Trophoblast cell (in vitro differentiated cells and primary cell): Measurements from ENCODE around the gene MEFV.
A peak's percentile ranks its signal among the peaks of the same experiment; 100 is the strongest.

Experiments
- DNase-seq, 2 donors: peaks; one replicate each; pipeline ENCODE4 v3.0.0-alpha.2; 2016
- H2AFZ ChIP-seq: 2 replicates; pipeline ENCODE4 v1.6.1; 2013; ENCODE audit warnings: low read length, moderate library complexity, mild to moderate bottlenecking; ENCODE audit not compliant: insufficient read depth, poor library complexity
- H2AK5ac ChIP-seq: 2 replicates; pipeline ENCODE4 v1.6.1; 2013; ENCODE audit warnings: mild to moderate bottlenecking, low read length
- H2BK120ac ChIP-seq: 2 replicates; pipeline ENCODE4 v1.6.1; 2013; ENCODE audit warnings: low read length, mild to moderate bottlenecking, moderate library complexity; ENCODE audit not compliant: insufficient read depth, poor library complexity
- H2BK12ac ChIP-seq: 2 replicates; pipeline ENCODE4 v1.6.1; 2013; ENCODE audit warnings: mild to moderate bottlenecking, low read length, moderate library complexity
- H2BK5ac ChIP-seq: 2 replicates; pipeline ENCODE4 v1.6.1; 2013; ENCODE audit warnings: low read length, low read depth, moderate library complexity, mild to moderate bottlenecking; ENCODE audit not compliant: poor library complexity
- H3K14ac ChIP-seq: 2 replicates; pipeline ENCODE4 v1.6.1; 2013; ENCODE audit warnings: mild to moderate bottlenecking, low read length
- H3K18ac ChIP-seq: 2 replicates; pipeline ENCODE4 v1.6.1; 2013; ENCODE audit warnings: mild to moderate bottlenecking, low read length
- H3K23ac ChIP-seq: 2 replicates; pipeline ENCODE4 v1.6.1; 2013; ENCODE audit warnings: low read length
- H3K27ac ChIP-seq: 2 replicates; pipeline ENCODE4 v1.5.1; 2013; ENCODE audit warnings: low read depth, mild to moderate bottlenecking, inconsistent platforms, low read length, moderate library complexity
- H3K27me3 ChIP-seq: 2 replicates; pipeline ENCODE4 v1.6.1; 2013; ENCODE audit warnings: inconsistent platforms, mild to moderate bottlenecking, low read length, moderate library complexity; ENCODE audit not compliant: insufficient read depth
- H3K36me3 ChIP-seq, 2 experiments: 1 replicate in 1 of 2; 2 replicates in 1 of 2; pipeline ENCODE4 v1.6.1; 2013; ENCODE audit warnings: low read length in 2 of 2, mild to moderate bottlenecking in 2 of 2, moderate library complexity in 1 of 2; ENCODE audit not compliant: insufficient read depth in 2 of 2, control insufficient read depth in 1 of 2
- H3K4ac ChIP-seq: 2 replicates; pipeline ENCODE4 v1.6.1; 2013; ENCODE audit warnings: low read depth, mild to moderate bottlenecking, low read length, moderate library complexity
- H3K4me1 ChIP-seq, 2 experiments: 1 replicate in 1 of 2; 2 replicates in 1 of 2; pipeline ENCODE4 v1.6.1; 2013; ENCODE audit warnings: low read length in 2 of 2, mild to moderate bottlenecking in 2 of 2, moderate library complexity in 1 of 2; ENCODE audit not compliant: insufficient read depth in 2 of 2, control insufficient read depth in 1 of 2
- H3K4me2 ChIP-seq: 2 replicates; pipeline ENCODE4 v1.6.1; 2013; ENCODE audit warnings: inconsistent platforms, mild to moderate bottlenecking, low read length, moderate library complexity
- H3K4me3 ChIP-seq: 2 replicates; pipeline ENCODE4 v1.5.1; 2013; ENCODE audit warnings: mild to moderate bottlenecking, low read depth, low read length, inconsistent platforms
- H3K79me1 ChIP-seq: one replicate; pipeline ENCODE4 v1.6.1; 2013; ENCODE audit warnings: low read length
- H3K79me2 ChIP-seq: 2 replicates; pipeline ENCODE4 v1.6.1; 2013; ENCODE audit warnings: low read length, mild to moderate bottlenecking; ENCODE audit not compliant: control insufficient read depth, insufficient read depth, poor library complexity
- H3K9ac ChIP-seq: 2 replicates; pipeline ENCODE4 v1.6.1; 2013; ENCODE audit warnings: mild to moderate bottlenecking, low read length
- H3K9me3 ChIP-seq: 2 replicates; pipeline ENCODE4 v1.6.1; 2013; ENCODE audit warnings: low read depth, mild to moderate bottlenecking, control low read depth, inconsistent platforms, low read length; ENCODE audit not compliant: insufficient read depth
- H4K12ac ChIP-seq: 2 replicates; pipeline ENCODE4 v1.6.1; 2013; ENCODE audit warnings: low read depth, mild to moderate bottlenecking, low read length, moderate library complexity
- H4K8ac ChIP-seq: 2 replicates; pipeline ENCODE4 v1.6.1; 2013; ENCODE audit warnings: low read depth, mild to moderate bottlenecking, low read length, moderate library complexity
- H4K91ac ChIP-seq: one replicate; pipeline ENCODE4 v1.6.1; 2013; ENCODE audit warnings: low read depth, mild to moderate bottlenecking, low read length, moderate library complexity
- WGBS: extraction: QIAGEN DNeasy Blood & Tissue Kit; methylation state at CpG from one replicate; pipeline ENCODE4 v1.1.7; 2013; ENCODE audit warnings: missing lambda C conversion rate; ENCODE audit not compliant: insufficient read length, insufficient coverage; ENCODE audit errors: extremely low coverage; 5-methylcytosine and 5-hydroxymethylcytosine counted together

The MEFV gene

GRCh38 chr16:3242709-3243108, 13.7 kb downstream of the MEFV start:
- H3K9ac ChIP-seq: no peak overlapping the region
- no peaks in the 10 kb centered on the region for H3K79me1 ChIP-seq
- no peaks in the 10 kb centered on the region for H3K27me3 ChIP-seq
- H2AK5ac ChIP-seq: no peak overlapping the region
- H3K79me2 ChIP-seq: no peaks in the 10 kb centered on the region
- WGBS: no CpG with 5 or more reads among the region's 11 CpGs
- H3K4me2 ChIP-seq: no peak overlapping the region
- H4K12ac ChIP-seq: no peak overlapping the region
- no peak overlapping the region for H2AFZ ChIP-seq
- H3K36me3 ChIP-seq: no peaks in the 10 kb centered on the region
- no peak overlapping the region for H3K18ac ChIP-seq
- no peak overlapping the region for H3K14ac ChIP-seq
- DNase-seq: peak; percentile 24 to 65
- peaks cover 33% of the 10 kb centered on the region for H3K9me3 ChIP-seq
- H3K4me1 ChIP-seq: no peaks in the 10 kb centered on the region
- H2BK120ac ChIP-seq: no peak overlapping the region
- H4K91ac ChIP-seq: no peak overlapping the region
- H2BK12ac ChIP-seq: no peak overlapping the region
- H3K4me3 ChIP-seq: no peak overlapping the region
- no peak overlapping the region for H3K27ac ChIP-seq
- no peak overlapping the region for H3K23ac ChIP-seq
- no peak overlapping the region for H4K8ac ChIP-seq
- H3K4ac ChIP-seq: no peak overlapping the region
- H2BK5ac ChIP-seq: no peak overlapping the region

- Histone ChIP-seq H3K23ac (no peak overlapping the region), H4K91ac (no peak overlapping the region), H2BK120ac (no peak overlapping the region), H3K27me3 (no peaks in the 10 kb centered on the region), H3K14ac (no peak overlapping the region), H2AFZ (no peak overlapping the region), H2BK12ac (no peak overlapping the region), H3K27ac (no peak overlapping the region), H3K79me1 (no peaks in the 10 kb centered on the region), H3K79me2 (no peaks in the 10 kb centered on the region), H3K4ac (no peak overlapping the region), H4K12ac (no peak overlapping the region), H3K18ac (no peak overlapping the region), H2AK5ac (no peak overlapping the region), H3K9ac (no peak overlapping the region), H2BK5ac (no peak overlapping the region), H4K8ac (no peak overlapping the region), H3K9me3 (peaks cover 29% of the 10 kb centered on the region), H3K4me2 (no peak overlapping the region), H3K36me3 (no peaks in the 10 kb centered on the region), H3K4me3 (no peak overlapping the region), H3K4me1 (no peaks in the 10 kb centered on the region)
- no CpG with 5 or more reads among the region's 5 CpGs for WGBS
- peak in 1 of 2 donors; percentile 49 for DNase-seq
Observed at GRCh38 chr16:3241761-3242160, 14.7 kb downstream of the MEFV start.

- Histone ChIP-seq H3K9ac (no peak overlapping the region), H3K27ac (no peak overlapping the region), H2AK5ac (no peak overlapping the region), H3K18ac (no peak overlapping the region), H2BK12ac (no peak overlapping the region), H3K79me1 (peaks cover 4% of the 10 kb centered on the region), H3K79me2 (peaks cover 4% of the 10 kb centered on the region), H4K91ac (no peak overlapping the region), H3K4ac (no peak overlapping the region), H3K14ac (no peak overlapping the region), H2BK5ac (no peak overlapping the region), H3K27me3 (no peaks in the 10 kb centered on the region), H2BK120ac (no peak overlapping the region), H3K4me3 (no peak overlapping the region), H3K23ac (no peak overlapping the region), H3K36me3 (peaks cover 0 to 14% of the 10 kb centered on the region in 2 experiments), H4K8ac (no peak overlapping the region), H3K9me3 (peaks cover 1% of the 10 kb centered on the region), H3K4me1 (peaks cover 2 to 8% of the 10 kb centered on the region in 2 experiments), H2AFZ (no peak overlapping the region), H3K4me2 (no peak overlapping the region), H4K12ac (no peak overlapping the region)
- peak; percentile 96 to 97 for DNase-seq
- no CpG with 5 or more reads among the region's 29 CpGs for WGBS
Observed at GRCh38 chr16:3235856-3236669, 20.4 kb downstream of the MEFV start.

DNA sequence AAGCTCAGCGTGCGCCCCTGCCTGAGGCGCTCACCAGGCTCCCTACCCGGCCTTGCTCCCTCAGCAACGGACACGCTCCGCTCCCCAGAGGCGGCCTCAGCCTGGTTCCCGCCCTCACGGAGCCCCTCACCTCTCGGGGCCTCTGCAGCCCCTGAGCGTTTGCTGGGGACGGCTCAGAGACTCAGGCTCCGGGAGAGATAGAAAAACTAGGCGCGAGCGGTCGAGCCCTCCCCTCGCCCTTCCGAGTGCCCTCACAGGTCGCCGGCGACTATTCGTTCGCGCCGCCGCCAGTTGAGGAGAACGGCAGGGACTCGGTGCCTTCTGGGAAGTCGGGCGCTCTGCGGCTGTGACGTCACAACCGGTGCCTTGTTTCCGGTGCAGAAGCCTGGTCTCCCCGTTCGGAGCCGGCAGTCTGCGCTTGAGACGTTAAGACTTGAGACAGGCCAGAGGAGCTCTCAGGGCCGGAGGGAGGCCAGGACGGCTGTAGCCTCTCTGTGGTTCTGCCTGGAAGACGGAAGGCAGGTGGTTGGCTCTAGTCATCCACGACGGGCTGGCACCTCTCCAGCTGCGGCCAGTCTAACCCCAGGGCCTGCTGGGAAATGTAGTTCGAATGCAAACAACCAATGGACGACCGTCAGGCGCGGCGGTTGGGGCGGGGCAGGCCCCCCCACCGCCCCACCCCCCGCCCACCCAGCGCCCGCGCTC, 21.4 kb downstream of the MEFV start, which contains the start of gene ZNF200:
Gene ZNF200, minus strand, starts transcription at position 302 of the 705 bp plus-strand sequence. CDS start 1,403 bp downstream, outside the sequence.
- Histone ChIP-seq H3K79me2 (peaks cover 4% of the 10 kb centered on the region), H2BK5ac (peak within 1 kb of the TSS; percentile 79), H3K79me1 (peaks cover 4% of the 10 kb centered on the region), H3K4me2 (peak within 1 kb of the TSS; percentile 92), H3K9ac (peak within 1 kb of the TSS; percentile 79), H2BK12ac (peak within 1 kb of the TSS; percentile 41), H2BK120ac (no peak within 1 kb of the TSS), H2AFZ (peak within 1 kb of the TSS; percentile 89), H3K4ac (no peak within 1 kb of the TSS), H3K4me3 (peak within 1 kb of the TSS; percentile 88), H3K23ac (no peak within 1 kb of the TSS), H3K27me3 (no peaks in the 10 kb centered on the region), H3K4me1 (peaks cover 2 to 8% of the 10 kb centered on the region in 2 experiments), H4K12ac (peak within 1 kb of the TSS; percentile 96), H3K14ac (peak within 1 kb of the TSS; percentile 72), H4K8ac (peak within 1 kb of the TSS; percentile 89), H3K36me3 (peaks cover 0 to 16% of the 10 kb centered on the region in 2 experiments), H4K91ac (peak within 1 kb of the TSS; percentile 70), H3K18ac (peak within 1 kb of the TSS; percentile 91), H2AK5ac (no peak within 1 kb of the TSS), H3K27ac (peak within 1 kb of the TSS; percentile 51), H3K9me3 (peaks cover 1% of the 10 kb centered on the region)
- WGBS: no CpG with 5 or more reads among the region's 59 CpGs
- peak; percentile 87 to 91 for DNase-seq
